Stimulated activated CD4-positive, alpha-beta T cell treated with anti-CD3 and anti-CD28 coated beads, Interleukin-12 subunit alpha, Interleukin-12 subunit beta, amount 100 ng/mL, for 24 hours (primary cell): ENCODE results near the gene SCMH1.
"Not testable (repeated sequence)": the region's sequence is repeated elsewhere in the genome, so short reads cannot be mapped to it uniquely, and the experiment has no call there.

Experiments
- DNase-seq, 2 experiments: peaks; one replicate each; pipeline ENCODE4 v3.0.0-alpha.2; 2020; ENCODE audit warnings: low read depth in 2 of 2

The SCMH1 gene

GRCh38 chr1:41249319-41249718 lies 7.2 kb upstream of the SCMH1 start:
- no peak for DNase-seq

DNA sequence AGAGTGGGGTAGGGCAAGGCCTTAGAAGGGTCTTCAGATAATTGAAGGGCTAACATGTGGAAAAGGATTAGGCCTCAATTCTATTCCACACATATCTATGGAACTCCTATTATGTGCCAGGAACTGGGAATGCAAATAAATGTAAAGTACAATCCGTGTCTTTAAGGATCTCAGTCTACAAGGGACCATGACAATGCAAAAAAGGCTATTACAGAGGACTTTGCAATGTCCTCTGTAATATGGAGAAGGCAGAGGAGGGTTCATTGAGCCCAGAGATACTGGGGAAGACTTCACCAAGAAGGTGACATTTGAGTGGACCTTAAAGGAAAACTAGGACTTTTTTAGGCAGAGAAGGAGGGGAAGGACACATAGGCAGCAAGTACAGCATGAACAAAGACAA lies 4.5 kb upstream of the SCMH1 start:
- no peak for DNase-seq

GRCh38 chr1:41245659-41246058 lies 3.6 kb upstream of the SCMH1 start:
- no peak for DNase-seq

DNA sequence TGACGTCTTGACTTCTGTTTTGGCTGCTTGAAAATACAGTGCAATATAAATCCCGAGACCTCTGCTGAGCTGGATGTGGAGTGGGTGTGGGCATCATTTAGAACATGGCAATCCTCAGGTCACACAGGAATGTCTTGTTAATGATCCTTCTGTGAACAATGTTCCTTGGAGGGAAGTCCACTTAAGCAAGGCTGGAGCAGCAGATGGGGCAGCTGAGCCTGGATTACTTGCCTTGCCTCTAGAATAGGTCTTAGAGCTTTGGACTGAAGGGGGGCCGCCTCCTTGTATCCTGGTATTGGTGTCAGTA lies 926 bp upstream of the SCMH1 start:
- DNase-seq, result no peak

DNA sequence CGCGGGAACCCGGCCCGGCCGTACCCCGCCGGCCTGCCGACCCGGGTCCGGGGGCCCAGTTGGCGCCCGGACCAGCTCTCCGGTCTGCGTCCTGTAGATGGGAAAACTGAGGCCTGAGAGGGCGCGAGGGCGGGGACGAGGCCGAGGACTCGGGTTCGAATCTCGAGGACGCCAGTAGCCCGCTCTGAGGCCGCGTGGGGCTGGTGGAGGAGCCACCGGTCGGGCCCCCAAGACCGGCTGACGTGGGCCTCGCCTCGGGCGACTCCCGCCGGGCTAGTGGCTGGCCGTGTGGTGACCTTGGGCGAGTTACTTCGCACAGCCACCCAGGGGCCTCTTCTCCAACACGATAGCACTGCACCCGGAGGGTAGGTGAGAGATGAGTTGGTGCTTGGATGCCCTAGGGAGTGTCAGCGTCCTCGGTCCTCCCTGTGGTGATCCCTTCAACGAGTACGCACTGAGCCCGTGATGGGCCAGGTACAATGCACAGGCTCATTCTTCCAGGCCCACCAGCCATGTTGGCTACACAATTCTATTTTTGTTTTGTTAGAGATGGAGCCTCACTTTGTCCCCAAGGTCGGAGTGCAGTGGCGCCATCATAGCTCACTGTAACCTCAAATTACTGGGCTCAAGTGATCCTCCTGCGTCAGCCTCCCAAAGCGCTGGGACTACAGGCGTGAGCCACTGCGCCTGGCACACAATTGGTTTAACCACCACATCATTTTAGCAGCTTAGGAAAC lies 404 bp upstream of the SCMH1 start:
- peak in 1 of 2 experiments; percentile 39 for DNase-seq

- DNase-seq, result peak; percentile 9 to 48
Observed at GRCh38 chr1:41241354-41241748, 755 bp downstream of the SCMH1 start.

DNA sequence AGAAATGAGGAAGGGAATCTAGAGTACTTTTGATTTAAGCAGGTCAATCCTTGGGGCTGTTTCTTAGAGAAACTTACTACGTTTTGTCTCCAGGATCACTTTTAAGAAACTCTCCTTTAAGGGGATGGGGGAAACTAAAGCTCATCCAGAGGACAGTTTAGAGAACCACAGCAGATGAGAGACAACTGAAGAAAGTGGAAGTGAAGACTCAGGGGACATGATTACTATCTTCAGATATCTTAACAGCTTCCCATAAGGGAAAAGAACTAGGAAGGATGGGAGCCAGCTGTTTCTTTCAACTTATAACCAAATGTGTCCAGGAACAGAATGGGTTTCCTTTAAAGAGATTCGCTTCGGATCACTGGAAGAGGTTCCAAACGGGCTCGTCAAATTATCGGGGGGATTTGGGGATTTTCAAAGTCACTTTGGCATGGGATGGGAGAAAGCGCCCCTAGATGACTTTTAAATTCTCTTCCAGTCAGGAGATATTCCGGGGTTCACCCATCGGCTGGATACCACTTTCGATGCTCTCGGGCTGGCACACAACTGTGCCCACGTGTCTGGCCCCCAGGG lies 1.2 kb downstream of the SCMH1 start:
- DNase-seq, result no peak

DNA sequence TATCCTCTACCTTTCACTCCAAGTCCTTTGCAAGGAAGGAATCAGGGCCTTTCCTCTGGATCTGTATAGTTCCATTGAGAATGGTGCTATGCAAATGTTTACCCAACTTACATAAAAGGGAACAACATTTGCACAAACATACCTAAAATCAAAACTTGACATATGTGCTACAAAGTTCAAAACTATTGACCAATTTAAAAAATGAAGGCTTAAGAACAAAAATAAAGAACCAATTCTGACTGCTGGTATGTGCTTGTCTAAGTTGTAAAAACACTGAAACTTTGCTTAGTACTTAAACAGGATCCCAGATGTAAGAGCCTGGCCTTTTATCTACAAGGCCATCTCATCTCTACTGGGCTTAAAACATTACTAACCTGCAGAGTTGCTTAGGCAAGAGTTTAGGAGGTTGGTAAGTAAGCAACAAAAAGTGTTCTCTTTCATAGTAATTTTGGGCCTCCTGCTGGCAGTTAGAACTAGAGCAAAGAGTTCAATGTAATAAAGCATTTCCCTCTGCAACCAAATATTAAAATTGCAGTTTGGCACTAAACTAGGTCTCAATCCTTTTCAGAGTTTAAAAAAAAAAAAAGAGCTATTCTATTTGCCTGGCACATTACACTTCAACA lies 2.0 kb downstream of the SCMH1 start:
- DNase-seq, result no peak

GRCh38 chr1:41238311-41238988 lies 3.7 kb downstream of the SCMH1 start:
- DNase-seq, result no peak

GRCh38 chr1:41236781-41237180 lies 5.3 kb downstream of the SCMH1 start:
- no peak for DNase-seq

DNA sequence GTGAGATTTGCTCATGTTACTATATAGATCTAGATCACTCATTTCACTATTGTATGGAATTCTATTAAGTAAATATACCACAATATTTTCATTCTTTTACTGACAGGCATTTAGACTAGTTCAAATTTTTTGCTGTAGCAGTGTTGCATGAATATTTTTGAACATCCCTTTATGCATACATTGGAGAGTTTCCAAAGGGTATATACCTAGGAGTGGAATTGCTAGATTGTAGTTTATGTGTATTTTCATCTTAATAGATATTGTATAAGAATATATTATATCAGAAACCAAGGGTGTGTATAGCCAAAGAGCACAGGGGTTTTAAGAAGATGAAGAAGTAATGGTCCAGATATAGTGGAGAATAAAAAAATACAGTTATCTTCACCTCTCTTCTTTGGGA lies 6.2 kb downstream of the SCMH1 start:
- DNase-seq, result no peak

DNA sequence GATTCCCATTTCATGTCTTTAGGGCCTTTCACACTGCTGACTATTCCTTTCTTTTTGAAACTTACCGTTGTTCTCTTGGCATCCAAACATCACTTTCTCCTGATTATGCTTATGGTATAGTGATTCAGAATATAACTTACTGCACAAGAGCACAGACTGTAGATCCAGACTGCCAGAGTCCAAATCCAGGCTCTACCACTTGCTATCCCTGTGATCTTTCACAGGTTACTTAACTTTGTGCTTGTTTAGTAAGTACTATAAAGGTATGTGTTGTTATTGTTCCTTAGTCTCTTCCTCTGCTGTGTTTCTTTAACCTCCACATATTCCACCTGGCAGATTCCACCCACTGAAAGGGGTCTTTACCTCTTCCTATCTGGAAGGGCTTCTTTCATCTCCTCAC lies 8.4 kb downstream of the SCMH1 start:
- DNase-seq, result no peak

DNA sequence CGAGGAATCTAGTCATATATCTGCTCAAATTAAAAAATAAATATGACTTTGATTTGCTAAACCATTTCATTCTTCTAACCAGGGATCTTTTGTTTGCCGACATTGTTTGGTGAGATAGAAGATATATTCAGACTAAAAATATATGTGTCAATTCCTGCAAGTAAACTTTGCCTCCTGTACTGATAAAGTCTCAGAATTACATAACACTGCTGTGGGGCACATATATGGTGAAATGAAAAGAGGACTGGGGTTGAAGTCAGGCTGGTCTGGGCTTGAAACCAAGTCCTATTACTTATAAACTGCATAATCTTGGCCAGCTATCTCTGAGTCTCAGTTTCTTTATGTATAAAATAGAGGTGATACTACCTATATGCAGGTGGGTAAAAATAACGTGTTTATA lies 9.8 kb downstream of the SCMH1 start:
- no peak for DNase-seq

- no peak for DNase-seq
Observed at GRCh38 chr1:41230656-41231055, 11.4 kb downstream of the SCMH1 start.

GRCh38 chr1:41229219-41229618 lies 12.9 kb downstream of the SCMH1 start:
- DNase-seq, result not testable (repeated sequence)

DNA sequence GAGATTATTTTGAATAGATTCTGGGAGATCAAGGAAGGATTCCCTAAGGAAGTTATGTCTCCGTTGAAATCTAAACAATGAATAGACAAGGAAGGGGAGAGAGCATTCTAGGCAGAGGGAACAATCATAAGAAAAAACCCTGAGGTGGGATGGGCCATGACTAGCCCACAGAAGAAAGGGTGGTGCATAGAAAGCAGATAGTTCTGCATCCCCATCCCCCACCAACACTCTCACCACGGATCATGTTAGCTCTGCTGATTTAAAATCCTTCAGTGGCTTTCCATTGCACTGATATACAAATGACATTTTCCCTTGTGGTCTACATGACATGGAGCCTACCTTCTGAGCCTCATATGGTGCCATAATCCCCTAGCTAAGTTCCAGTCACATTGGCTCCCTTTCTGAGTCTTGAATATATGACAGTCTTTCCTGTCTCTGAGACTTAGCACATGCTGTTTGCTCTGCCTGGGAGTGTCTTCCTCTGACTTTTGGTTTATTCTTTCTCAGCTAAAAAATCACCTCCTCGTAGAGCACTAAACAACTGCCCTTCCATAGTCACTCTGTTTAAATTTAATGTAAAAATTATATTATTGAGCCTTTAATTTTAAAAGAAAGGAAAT lies 15.2 kb downstream of the SCMH1 start:
- DNase-seq, result no peak

DNA sequence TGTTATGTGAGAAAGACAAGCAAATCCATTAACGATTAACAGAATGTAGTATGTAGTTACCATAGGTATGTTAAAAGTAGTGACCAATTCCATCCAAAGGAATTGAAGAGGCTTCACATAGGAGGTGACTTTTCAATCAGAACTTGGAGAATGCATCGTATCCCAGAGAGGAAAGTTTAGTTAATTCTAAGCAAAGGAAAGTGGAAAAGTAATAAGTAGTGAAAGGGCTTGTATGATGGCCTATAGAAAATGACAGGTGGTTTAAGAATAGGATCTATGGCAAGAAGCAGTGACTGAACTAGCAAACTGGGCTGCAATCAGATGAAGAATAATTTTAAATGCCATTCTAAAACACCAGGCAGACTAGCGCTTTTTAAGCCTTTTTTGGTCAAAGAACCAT lies 16.6 kb downstream of the SCMH1 start:
- DNase-seq, result no peak

GRCh38 chr1:41222496-41222895 lies 19.6 kb downstream of the SCMH1 start:
- no peak for DNase-seq

DNA sequence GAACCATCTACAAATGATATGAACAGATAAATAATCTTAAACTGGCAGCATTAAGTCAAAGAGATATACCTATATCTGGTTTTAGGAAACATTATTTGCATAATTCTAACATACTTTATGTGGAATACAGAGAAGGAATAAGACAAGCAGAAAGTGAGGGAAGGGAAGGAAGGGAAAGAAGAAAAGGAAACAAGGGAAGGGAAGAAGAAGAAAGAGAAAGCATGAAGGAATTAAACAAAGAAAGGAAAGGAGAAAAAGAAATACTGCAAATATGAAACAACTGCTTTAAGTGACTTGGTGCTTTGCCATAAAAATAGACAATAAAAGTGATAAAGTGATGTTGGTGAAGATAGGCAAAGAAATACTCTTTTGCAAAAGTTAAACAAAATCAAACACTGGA lies 20.1 kb downstream of the SCMH1 start:
- no peak for DNase-seq

DNA sequence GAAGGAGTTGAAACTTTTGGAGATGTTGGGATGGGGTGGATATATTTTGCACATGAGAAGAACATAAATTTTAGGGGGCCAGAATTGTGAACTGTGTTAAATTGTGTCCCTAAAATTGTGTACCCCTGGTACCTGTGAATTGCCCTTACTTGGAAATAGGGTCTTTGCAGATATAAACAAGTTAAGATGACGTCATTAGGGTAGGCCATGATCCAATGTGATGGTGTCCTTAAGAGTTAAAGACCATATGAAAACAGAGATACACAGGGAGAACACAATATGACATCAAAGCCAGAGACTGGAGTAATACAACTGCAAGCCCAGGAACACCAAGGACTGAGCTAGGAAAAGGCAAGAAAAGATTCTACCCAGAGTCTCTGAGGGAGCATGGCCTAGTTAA lies 24.0 kb downstream of the SCMH1 start:
- no peak for DNase-seq

GRCh38 chr1:41217441-41217840 lies 24.7 kb downstream of the SCMH1 start:
- DNase-seq, result no peak

GRCh38 chr1:41215623-41216022 lies 26.5 kb downstream of the SCMH1 start:
- no peak for DNase-seq

GRCh38 chr1:41213341-41213740 lies 28.8 kb downstream of the SCMH1 start:
- DNase-seq, result no peak
